WTC11 (cell line): ENCODE data around the gene ANKRD28. TPM values are rescaled to one million over a fixed set of nuclear protein-coding genes. Genes with fewer than 3 reads are reported as not detected.

Experiments used
- ATAC-seq: fragments of 200-7000 bp; cut with Tn5 transposase; 2 replicates; pipeline ENCODE4 v1.10.0; 2021; ENCODE audit warnings: mild to moderate bottlenecking, moderate library complexity
- CTCF ChIA-PET: fragments of 300-600 bp; sonication (Branson Sonifier 250); formaldehyde crosslinking; loops from one replicate; lab custom pipeline; 2021; ENCODE audit warnings: antibody characterized with exemption; lab: Charles Lee
- POLR2A ChIA-PET: fragments of 350-600 bp; sonication (Branson Sonifier 250); formaldehyde crosslinking; loops from one replicate; lab custom pipeline; 2021; ENCODE audit warnings: antibody characterized with exemption; lab: Charles Lee
- DNase-seq: peaks from one replicate; pipeline ENCODE4 v3.0.0; 2021; ENCODE audit warnings: low spot score
- H3K27ac Mint-ChIP-seq: 2 replicates; pipeline ENCODE4 v1.8.0; 2021; ENCODE audit warnings: mixed read lengths
- H3K27me3 Mint-ChIP-seq: 2 replicates; pipeline ENCODE4 v1.8.0; 2021; ENCODE audit warnings: low read depth, mild to moderate bottlenecking, moderate library complexity, mixed read lengths
- H3K36me3 Mint-ChIP-seq: 2 replicates; pipeline ENCODE4 v1.8.0; 2021; ENCODE audit warnings: mixed read lengths
- H3K4me1 Mint-ChIP-seq: 2 replicates; pipeline ENCODE4 v1.8.0; 2022; ENCODE audit warnings: mixed read lengths
- H3K4me3 Mint-ChIP-seq: 2 replicates; pipeline ENCODE4 v1.8.0; 2021; ENCODE audit warnings: mild to moderate bottlenecking, moderate library complexity, mixed read lengths
- H3K9me3 Mint-ChIP-seq: 2 replicates; pipeline ENCODE4 v1.8.0; 2021; ENCODE audit warnings: mixed read lengths
- ATF1 ChIP-seq: sonication (generic); formaldehyde crosslinking; IDR thresholded peaks from 2 replicates; pipeline ENCODE4 v1.8.1; 2023; ENCODE audit warnings: mild to moderate bottlenecking, moderate library complexity, missing genetic modification reagents
- CREB1 ChIP-seq: sonication (generic); formaldehyde crosslinking; IDR thresholded peaks from 2 replicates; pipeline ENCODE4 v1.8.0; 2023; ENCODE audit warnings: mild to moderate bottlenecking, missing genetic modification reagents
- ETV6 ChIP-seq: sonication (generic); formaldehyde crosslinking; IDR thresholded peaks from 2 replicates; pipeline ENCODE4 v1.8.1; 2022; ENCODE audit warnings: mild to moderate bottlenecking, missing genetic modification reagents
- HMGA2 ChIP-seq: fragments of 250-450 bp; sonication (Bioruptor Pico); IDR thresholded peaks from 2 replicates; pipeline ENCODE4 v1.4.0; 2021; ENCODE audit warnings: mild to moderate bottlenecking, moderate library complexity
- JAZF1 ChIP-seq: fragments of 250-450 bp; sonication (Bioruptor Pico); IDR thresholded peaks from 2 replicates; pipeline ENCODE4 v1.9.0; 2021; ENCODE audit warnings: moderate library complexity, mild to moderate bottlenecking, inconsistent platforms
- JUN ChIP-seq: sonication (generic); formaldehyde crosslinking; IDR thresholded peaks from 2 replicates; pipeline ENCODE4 v1.8.0; 2023; ENCODE audit warnings: mild to moderate bottlenecking, missing genetic modification reagents
- MYBL2 ChIP-seq: sonication (generic); formaldehyde crosslinking; IDR thresholded peaks from 2 replicates; pipeline ENCODE4 v1.8.1; 2023; ENCODE audit warnings: mild to moderate bottlenecking, moderate library complexity, missing genetic modification reagents
- OVOL2 ChIP-seq: fragments of 250-450 bp; sonication (Bioruptor Pico); IDR thresholded peaks from 2 replicates; pipeline ENCODE4 v1.9.0; 2021; ENCODE audit warnings: mild to moderate bottlenecking, borderline replicate concordance
- SMAD3 ChIP-seq: sonication (generic); formaldehyde crosslinking; IDR thresholded peaks from 2 replicates; pipeline ENCODE4 v1.8.0; 2022; ENCODE audit warnings: missing genetic modification reagents, mild to moderate bottlenecking, borderline replicate concordance
- SMAD4 ChIP-seq: sonication (generic); formaldehyde crosslinking; IDR thresholded peaks from 2 replicates; pipeline ENCODE4 v1.8.0; 2022; ENCODE audit warnings: mild to moderate bottlenecking, missing genetic modification reagents
- ZNF423 ChIP-seq: fragments of 250-450 bp; sonication (Bioruptor Pico); IDR thresholded peaks from 2 replicates; pipeline ENCODE4 v2.1.2; 2022; ENCODE audit warnings: mild to moderate bottlenecking, moderate library complexity
- total RNA-seq: library from RNA; stranded (reverse); gene quantifications from 3 replicates; pipeline ENCODE4 v1.2.3, GENCODE V29; 2021
- TF ChIP-seq, protein P1 (sequence below): fragments of 250-450 bp; sonication (Bioruptor Pico); IDR thresholded peaks from 2 replicates; pipeline ENCODE4 v1.9.0; 2021; ENCODE audit warnings: mild to moderate bottlenecking
- TF ChIP-seq, protein P2 (sequence below): fragments of 250-450 bp; sonication (Bioruptor Pico); IDR thresholded peaks from 2 replicates; pipeline ENCODE4 v1.9.0; 2021; ENCODE audit warnings: mild to moderate bottlenecking, borderline replicate concordance
- TF ChIP-seq, protein P3 (sequence below): sonication (generic); formaldehyde crosslinking; IDR thresholded peaks from 2 replicates; pipeline ENCODE4 v1.8.0; 2023; ENCODE audit warnings: missing genetic modification reagents
- TF ChIP-seq, protein P4 (sequence below): sonication (generic); formaldehyde crosslinking; IDR thresholded peaks from 2 replicates; pipeline ENCODE4 v1.8.1; 2022; ENCODE audit warnings: mild to moderate bottlenecking, moderate library complexity, missing genetic modification reagents
- TF ChIP-seq, protein P5 (sequence below): sonication (generic); formaldehyde crosslinking; IDR thresholded peaks from 2 replicates; pipeline ENCODE4 v1.8.0; 2023; ENCODE audit warnings: missing genetic modification reagents, mild to moderate bottlenecking, borderline replicate concordance
- TF ChIP-seq, protein P6 (sequence below): sonication (generic); formaldehyde crosslinking; IDR thresholded peaks from 2 replicates; pipeline ENCODE4 v1.8.0; 2022; ENCODE audit warnings: mild to moderate bottlenecking, missing genetic modification reagents
- TF ChIP-seq, protein P7 (sequence below): sonication (generic); formaldehyde crosslinking; IDR thresholded peaks from 2 replicates; pipeline ENCODE4 v1.8.1; 2022; ENCODE audit warnings: low read depth, mild to moderate bottlenecking, moderate library complexity, missing genetic modification reagents, borderline replicate concordance

The ANKRD28 gene
- total RNA-seq, 1 experiment from 2014 or later = 51.6 TPM

DNA sequence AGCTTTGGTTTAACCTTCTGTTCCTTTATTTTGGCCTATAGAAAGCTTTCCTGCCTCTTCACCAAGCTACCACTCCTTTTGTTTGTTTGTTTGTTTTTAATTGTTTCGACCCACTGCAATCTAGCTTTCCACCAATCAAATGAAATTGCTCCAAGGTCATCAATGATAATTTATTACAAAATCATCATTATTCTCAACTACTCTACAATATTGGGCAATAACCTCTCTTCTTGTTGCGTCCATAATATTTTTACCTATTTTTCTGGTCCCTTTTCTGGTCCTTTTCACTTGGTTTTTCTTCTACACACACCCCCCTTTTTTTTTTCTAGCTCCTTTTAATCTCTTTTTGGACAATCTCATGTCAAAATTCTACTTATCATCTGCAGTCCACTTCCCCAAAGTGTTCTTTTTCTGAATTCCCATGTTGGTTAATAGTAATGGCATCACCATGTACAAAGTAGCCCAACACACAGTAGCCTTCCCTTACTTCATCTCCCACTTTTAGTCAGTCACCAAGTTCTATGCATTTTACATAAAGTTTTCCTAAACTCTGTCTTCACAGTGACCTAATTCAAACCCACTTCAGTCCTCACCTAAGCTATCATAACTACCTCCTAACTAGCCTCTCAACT lies 11.0 kb upstream of the ANKRD28 start:
- TF ChIP-seq, protein P1, sequence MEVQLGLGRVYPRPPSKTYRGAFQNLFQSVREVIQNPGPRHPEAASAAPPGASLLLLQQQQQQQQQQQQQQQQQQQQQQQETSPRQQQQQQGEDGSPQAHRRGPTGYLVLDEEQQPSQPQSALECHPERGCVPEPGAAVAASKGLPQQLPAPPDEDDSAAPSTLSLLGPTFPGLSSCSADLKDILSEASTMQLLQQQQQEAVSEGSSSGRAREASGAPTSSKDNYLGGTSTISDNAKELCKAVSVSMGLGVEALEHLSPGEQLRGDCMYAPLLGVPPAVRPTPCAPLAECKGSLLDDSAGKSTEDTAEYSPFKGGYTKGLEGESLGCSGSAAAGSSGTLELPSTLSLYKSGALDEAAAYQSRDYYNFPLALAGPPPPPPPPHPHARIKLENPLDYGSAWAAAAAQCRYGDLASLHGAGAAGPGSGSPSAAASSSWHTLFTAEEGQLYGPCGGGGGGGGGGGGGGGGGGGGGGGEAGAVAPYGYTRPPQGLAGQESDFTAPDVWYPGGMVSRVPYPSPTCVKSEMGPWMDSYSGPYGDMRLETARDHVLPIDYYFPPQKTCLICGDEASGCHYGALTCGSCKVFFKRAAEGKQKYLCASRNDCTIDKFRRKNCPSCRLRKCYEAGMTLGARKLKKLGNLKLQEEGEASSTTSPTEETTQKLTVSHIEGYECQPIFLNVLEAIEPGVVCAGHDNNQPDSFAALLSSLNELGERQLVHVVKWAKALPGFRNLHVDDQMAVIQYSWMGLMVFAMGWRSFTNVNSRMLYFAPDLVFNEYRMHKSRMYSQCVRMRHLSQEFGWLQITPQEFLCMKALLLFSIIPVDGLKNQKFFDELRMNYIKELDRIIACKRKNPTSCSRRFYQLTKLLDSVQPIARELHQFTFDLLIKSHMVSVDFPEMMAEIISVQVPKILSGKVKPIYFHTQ (CRISPR knock-in tag) = no peak
- TF ChIP-seq MYBL2 (CRISPR knock-in tag) = no peak
- TF ChIP-seq, protein P2, sequence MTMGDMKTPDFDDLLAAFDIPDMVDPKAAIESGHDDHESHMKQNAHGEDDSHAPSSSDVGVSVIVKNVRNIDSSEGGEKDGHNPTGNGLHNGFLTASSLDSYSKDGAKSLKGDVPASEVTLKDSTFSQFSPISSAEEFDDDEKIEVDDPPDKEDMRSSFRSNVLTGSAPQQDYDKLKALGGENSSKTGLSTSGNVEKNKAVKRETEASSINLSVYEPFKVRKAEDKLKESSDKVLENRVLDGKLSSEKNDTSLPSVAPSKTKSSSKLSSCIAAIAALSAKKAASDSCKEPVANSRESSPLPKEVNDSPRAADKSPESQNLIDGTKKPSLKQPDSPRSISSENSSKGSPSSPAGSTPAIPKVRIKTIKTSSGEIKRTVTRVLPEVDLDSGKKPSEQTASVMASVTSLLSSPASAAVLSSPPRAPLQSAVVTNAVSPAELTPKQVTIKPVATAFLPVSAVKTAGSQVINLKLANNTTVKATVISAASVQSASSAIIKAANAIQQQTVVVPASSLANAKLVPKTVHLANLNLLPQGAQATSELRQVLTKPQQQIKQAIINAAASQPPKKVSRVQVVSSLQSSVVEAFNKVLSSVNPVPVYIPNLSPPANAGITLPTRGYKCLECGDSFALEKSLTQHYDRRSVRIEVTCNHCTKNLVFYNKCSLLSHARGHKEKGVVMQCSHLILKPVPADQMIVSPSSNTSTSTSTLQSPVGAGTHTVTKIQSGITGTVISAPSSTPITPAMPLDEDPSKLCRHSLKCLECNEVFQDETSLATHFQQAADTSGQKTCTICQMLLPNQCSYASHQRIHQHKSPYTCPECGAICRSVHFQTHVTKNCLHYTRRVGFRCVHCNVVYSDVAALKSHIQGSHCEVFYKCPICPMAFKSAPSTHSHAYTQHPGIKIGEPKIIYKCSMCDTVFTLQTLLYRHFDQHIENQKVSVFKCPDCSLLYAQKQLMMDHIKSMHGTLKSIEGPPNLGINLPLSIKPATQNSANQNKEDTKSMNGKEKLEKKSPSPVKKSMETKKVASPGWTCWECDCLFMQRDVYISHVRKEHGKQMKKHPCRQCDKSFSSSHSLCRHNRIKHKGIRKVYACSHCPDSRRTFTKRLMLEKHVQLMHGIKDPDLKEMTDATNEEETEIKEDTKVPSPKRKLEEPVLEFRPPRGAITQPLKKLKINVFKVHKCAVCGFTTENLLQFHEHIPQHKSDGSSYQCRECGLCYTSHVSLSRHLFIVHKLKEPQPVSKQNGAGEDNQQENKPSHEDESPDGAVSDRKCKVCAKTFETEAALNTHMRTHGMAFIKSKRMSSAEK (CRISPR knock-in tag) = no peak
- TF ChIP-seq, protein P3, sequence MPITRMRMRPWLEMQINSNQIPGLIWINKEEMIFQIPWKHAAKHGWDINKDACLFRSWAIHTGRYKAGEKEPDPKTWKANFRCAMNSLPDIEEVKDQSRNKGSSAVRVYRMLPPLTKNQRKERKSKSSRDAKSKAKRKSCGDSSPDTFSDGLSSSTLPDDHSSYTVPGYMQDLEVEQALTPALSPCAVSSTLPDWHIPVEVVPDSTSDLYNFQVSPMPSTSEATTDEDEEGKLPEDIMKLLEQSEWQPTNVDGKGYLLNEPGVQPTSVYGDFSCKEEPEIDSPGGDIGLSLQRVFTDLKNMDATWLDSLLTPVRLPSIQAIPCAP (CRISPR knock-in tag) = no peak
- TF ChIP-seq, protein P4, sequence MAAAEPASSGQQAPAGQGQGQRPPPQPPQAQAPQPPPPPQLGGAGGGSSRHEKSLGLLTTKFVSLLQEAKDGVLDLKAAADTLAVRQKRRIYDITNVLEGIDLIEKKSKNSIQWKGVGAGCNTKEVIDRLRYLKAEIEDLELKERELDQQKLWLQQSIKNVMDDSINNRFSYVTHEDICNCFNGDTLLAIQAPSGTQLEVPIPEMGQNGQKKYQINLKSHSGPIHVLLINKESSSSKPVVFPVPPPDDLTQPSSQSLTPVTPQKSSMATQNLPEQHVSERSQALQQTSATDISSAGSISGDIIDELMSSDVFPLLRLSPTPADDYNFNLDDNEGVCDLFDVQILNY (CRISPR knock-in tag) = no peak
- TF ChIP-seq HMGA2 = no peak
- TF ChIP-seq, protein P5, sequence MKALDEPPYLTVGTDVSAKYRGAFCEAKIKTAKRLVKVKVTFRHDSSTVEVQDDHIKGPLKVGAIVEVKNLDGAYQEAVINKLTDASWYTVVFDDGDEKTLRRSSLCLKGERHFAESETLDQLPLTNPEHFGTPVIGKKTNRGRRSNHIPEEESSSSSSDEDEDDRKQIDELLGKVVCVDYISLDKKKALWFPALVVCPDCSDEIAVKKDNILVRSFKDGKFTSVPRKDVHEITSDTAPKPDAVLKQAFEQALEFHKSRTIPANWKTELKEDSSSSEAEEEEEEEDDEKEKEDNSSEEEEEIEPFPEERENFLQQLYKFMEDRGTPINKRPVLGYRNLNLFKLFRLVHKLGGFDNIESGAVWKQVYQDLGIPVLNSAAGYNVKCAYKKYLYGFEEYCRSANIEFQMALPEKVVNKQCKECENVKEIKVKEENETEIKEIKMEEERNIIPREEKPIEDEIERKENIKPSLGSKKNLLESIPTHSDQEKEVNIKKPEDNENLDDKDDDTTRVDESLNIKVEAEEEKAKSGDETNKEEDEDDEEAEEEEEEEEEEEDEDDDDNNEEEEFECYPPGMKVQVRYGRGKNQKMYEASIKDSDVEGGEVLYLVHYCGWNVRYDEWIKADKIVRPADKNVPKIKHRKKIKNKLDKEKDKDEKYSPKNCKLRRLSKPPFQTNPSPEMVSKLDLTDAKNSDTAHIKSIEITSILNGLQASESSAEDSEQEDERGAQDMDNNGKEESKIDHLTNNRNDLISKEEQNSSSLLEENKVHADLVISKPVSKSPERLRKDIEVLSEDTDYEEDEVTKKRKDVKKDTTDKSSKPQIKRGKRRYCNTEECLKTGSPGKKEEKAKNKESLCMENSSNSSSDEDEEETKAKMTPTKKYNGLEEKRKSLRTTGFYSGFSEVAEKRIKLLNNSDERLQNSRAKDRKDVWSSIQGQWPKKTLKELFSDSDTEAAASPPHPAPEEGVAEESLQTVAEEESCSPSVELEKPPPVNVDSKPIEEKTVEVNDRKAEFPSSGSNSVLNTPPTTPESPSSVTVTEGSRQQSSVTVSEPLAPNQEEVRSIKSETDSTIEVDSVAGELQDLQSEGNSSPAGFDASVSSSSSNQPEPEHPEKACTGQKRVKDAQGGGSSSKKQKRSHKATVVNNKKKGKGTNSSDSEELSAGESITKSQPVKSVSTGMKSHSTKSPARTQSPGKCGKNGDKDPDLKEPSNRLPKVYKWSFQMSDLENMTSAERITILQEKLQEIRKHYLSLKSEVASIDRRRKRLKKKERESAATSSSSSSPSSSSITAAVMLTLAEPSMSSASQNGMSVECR (CRISPR knock-in tag) = no peak
- TF ChIP-seq ETV6 (CRISPR knock-in tag) = no peak
- TF ChIP-seq ZNF423 (CRISPR knock-in tag) = no peak
- TF ChIP-seq, protein P6, sequence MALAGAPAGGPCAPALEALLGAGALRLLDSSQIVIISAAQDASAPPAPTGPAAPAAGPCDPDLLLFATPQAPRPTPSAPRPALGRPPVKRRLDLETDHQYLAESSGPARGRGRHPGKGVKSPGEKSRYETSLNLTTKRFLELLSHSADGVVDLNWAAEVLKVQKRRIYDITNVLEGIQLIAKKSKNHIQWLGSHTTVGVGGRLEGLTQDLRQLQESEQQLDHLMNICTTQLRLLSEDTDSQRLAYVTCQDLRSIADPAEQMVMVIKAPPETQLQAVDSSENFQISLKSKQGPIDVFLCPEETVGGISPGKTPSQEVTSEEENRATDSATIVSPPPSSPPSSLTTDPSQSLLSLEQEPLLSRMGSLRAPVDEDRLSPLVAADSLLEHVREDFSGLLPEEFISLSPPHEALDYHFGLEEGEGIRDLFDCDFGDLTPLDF (CRISPR knock-in tag) = no peak
- TF ChIP-seq ATF1 = no peak
- no peak for TF ChIP-seq SMAD3 (CRISPR knock-in tag)
- TF ChIP-seq OVOL2 (CRISPR knock-in tag) = no peak
- no peak for TF ChIP-seq CREB1 (CRISPR knock-in tag)
- no peak for TF ChIP-seq JAZF1 (CRISPR knock-in tag)
- TF ChIP-seq SMAD4 (CRISPR knock-in tag) = no peak
- TF ChIP-seq JUN (CRISPR knock-in tag) = no peak
- TF ChIP-seq, protein P7, sequence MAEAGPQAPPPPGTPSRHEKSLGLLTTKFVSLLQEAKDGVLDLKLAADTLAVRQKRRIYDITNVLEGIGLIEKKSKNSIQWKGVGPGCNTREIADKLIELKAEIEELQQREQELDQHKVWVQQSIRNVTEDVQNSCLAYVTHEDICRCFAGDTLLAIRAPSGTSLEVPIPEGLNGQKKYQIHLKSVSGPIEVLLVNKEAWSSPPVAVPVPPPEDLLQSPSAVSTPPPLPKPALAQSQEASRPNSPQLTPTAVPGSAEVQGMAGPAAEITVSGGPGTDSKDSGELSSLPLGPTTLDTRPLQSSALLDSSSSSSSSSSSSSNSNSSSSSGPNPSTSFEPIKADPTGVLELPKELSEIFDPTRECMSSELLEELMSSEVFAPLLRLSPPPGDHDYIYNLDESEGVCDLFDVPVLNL (CRISPR knock-in tag) = no peak
- Mint-ChIP-seq H3K4me3 (no peak overlapping the region), H3K27ac (no peak overlapping the region), H3K4me1 (peaks cover 18% of the 10 kb centered on the region), H3K36me3 (no peaks in the 10 kb centered on the region), H3K27me3 (no peaks in the 10 kb centered on the region), H3K9me3 (no peaks in the 10 kb centered on the region)
- ATAC-seq = no peak
- no peak for DNase-seq
- ChIA-PET CTCF (interaction anchor here (2.1 kb wide), 1 partner anchor 11 kb away, joined by 6 read pairs; the partner anchor contains the start of gene ANKRD28), POLR2A (no interaction called here)
